NCI-H748 (cell line): Measurements from ENCODE around the gene HLA-DRA.
"Not testable (repeated sequence)": the region's sequence is repeated elsewhere in the genome, so short reads cannot be mapped to it uniquely, and the experiment has no call there.

Source experiments
- DNase-seq: peaks from one replicate; lab custom pipeline; 2025; ENCODE audit not compliant: unreplicated experiment; lab: John Stamatoyannopoulos, UW

The HLA-DRA gene

GRCh38 chr6:32430179-32430578, 9.5 kb upstream of the HLA-DRA start:
- DNase-seq = no peak

DNA sequence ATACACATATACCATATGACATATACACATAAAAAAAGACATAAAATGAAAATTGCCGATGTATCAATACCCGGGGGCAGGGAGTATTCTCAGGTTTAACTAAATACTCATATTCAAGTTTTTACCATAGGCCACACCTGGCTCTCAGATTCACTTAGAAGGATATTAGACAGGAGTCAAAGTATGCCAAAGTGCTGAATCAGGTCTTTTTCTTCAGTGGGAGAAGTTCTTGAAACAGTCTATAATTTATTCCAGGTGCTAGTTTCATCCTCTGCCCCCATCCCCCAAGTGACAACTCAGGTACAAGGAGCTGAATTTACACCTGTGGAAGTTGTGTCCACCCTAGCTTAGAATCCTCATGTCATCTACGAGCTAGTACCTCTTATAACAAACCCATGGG, 8.5 kb upstream of the HLA-DRA start:
- DNase-seq = no peak

GRCh38 chr6:32432050-32432450, 7.6 kb upstream of the HLA-DRA start:
- DNase-seq = no peak

DNA sequence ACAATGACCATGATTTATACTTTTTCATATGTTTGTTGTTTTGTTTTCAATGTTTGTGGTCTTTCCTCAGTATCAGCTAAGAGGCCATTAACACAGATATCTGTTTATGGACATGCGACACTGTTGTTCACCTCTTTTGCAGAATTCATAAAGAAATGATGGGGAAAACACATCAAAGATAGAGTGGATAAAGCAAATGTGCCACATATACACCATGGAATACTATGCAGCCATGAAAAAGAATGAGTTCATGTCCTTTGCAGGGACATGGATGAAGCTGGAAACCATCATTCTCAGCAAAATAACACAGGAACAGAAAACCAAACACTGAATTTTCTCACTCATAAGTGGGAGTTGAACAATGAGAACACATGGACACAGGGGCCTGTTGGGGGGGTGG, 5.7 kb upstream of the HLA-DRA start:
- not testable (repeated sequence) for DNase-seq

DNA sequence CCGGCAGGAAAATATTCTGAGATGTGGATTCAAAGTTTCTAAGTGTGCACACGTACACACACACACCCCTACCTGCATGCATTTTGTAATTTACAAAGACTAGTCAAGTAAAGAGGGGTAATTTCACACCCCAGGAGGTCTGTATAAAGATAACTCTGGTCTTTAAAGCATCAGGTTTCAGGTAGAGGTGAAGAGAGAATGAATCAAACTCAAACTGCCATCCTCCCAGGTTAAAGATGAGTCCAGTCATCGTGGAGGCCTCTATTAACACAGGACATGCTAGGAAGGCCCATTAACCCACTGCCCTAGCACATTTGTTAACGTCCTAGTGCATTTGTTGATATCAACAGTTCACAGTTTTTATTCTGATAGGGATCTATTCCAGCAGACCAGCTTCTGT, 3.5 kb upstream of the HLA-DRA start:
- DNase-seq = no peak

DNA sequence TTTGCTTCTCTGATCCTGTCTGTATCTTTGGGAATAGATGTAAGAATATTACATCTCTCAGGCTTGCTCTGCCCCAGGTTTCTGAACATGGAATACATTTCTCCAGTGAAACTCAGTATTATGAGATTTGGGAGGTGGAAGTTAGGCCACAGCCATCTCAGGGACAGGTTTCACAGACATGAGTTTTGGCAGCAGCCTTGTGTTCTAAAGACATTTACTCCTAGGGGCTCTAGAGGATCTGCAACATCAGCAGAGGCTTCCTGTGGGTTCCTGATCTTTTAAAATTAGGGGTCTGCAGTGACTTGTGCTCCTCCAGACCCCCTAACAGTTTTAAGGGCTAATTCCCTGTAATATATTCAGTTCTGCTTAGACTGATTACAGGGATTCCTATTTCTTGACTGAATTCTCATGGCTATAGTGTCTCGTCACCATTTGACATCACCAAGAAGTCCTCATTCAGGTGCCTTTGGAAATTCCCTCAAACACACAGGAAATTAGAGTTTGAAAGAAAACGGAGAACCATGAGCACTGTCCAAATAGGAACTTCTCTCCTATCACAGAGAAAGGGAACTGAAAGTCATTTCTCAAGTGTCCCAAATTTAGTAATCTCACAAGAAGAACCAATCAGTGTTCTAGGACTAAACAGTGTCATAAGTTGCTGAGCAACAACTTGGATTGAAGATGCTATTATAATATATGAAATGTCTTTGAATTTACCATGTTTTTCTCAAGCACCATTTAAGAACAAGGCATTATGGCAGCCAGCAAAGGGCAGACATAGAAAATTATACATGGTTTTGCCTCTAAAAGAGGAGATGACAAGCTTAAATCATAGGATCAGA, 2.5 kb upstream of the HLA-DRA start:
- DNase-seq = no peak

DNA sequence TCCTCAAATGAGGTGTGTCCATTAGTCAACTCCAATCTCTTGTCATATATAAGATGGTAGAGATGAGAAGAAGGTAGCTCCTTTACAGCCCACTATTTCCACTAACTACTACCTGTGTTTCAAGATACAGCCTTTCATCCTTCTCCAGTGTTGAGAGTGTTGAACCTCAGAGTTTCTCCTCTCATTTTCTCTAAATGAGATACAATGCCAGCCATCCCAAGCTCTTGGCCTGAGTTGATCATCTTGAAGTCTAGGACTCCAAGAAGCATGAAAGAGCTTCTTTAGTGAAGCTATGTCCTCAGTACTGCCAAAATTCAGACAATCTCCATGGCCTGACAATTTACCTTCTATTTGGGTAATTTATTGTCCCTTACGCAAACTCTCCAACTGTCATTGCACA, 548 bp upstream of the HLA-DRA start:
- DNase-seq = no peak

GRCh38 chr6:32442243-32442667, 2.6 kb downstream of the HLA-DRA start:
- no peak for DNase-seq

DNA sequence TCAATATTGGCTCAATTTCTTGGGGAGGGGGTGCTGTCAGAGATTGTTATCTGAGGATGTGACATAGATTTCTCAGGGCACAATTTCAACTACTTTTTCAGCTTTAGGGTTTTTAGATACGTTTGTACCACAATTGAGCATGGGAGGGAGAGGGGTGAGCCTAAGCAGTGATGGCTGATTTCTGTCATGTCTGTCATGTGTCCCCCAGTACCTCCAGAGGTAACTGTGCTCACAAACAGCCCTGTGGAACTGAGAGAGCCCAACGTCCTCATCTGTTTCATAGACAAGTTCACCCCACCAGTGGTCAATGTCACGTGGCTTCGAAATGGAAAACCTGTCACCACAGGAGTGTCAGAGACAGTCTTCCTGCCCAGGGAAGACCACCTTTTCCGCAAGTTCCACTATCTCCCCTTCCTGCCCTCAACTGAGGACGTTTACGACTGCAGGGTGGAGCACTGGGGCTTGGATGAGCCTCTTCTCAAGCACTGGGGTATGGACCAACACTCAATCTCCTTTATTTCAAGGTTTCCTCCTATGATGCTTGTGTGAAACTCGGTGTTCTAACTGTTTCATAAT, 3.4 kb downstream of the HLA-DRA start:
- DNase-seq = no peak

DNA sequence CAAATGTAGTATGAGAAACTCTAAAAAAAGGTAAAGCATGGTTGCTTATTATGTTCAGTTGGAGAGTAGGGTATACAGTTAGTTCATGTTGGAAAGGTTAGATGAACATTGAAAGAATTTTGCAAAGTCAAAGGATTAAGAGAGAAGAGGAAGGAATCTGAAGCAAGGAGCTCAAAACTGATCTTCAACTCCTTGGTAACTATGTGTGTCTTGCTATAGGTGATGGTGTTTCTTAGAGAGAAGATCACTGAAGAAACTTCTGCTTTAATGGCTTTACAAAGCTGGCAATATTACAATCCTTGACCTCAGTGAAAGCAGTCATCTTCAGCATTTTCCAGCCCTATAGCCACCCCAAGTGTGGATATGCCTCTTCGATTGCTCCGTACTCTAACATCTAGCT, 4.7 kb downstream of the HLA-DRA start:
- no peak for DNase-seq

GRCh38 chr6:32445321-32445854, 5.7 kb downstream of the HLA-DRA start:
- no peak for DNase-seq

DNA sequence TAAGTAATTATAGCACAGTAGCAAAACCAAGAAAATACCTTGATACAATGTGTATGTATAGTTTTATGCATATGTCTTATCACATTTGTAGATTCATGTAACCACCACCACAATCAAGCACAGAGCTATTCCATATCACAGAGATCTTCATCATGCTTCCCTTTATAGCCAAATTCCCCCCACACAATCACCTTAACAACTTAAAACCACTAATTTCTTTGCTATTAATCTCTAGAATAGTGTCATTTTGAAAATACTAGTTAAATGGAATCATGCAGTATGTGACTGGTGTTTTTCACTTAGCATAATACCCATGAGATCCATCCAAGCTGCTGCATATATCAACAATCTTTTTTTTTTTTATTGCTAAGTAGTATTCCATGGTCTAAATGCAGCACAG, 8.2 kb downstream of the HLA-DRA start:
- DNase-seq = no peak

- no peak for DNase-seq
These were observed 9.5 kb downstream of the HLA-DRA start for GRCh38 chr6:32449088-32449736.

DNA sequence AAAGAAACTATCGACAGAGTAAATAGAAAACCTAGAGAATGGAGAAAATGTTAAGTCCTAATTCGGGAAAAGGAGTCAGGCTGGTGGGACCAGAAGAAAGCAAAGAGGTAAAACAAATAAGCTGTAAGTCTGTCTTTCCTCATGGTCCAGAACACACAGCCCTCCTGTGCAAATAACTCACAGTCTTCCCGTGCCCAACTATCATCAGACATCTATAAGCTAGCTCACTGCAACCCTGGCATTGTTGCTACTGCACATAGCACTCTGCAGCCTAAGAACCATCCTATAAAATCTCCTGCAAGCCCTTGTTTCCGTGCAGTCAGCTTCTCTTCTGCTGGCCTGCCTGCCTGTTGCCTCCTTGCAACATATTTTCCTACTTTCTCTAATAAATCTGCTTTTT, 17.4 kb downstream of the HLA-DRA start:
- no peak for DNase-seq

DNA sequence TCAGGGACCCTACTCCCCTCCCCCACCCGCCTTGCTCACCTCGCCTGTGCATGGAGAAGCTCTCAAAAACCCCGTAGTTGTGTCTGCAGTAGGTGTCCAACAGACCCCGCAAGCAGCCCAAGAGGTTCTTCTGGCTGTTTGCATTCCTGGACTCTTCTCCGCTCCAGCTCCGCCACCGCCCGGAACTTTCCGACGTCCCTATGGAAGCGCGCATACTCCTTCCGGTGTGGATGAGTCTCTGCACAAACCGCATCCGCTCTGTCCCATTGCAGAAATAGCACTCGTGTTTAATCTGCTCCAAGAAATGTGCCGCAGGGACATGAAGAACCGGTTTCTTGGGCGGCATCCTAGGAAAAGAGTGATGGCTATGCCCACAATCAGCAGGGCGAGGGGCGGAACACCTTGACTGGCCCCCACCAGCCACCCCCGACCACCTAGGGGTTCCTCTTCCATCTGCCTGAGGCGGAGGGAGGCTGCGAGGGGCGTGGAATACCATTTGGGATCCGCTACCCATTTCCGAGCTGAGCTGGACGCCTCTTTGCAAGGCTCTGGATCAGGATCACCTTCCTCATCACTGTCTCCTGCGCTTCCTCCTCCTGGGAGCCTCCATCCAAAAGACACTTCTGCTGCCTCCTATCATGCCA, 20.2 kb downstream of the HLA-DRA start:
- DNase-seq = no peak

- DNase-seq = no peak
These were observed 20.8 kb downstream of the HLA-DRA start for GRCh38 chr6:32460528-32460927.

DNA sequence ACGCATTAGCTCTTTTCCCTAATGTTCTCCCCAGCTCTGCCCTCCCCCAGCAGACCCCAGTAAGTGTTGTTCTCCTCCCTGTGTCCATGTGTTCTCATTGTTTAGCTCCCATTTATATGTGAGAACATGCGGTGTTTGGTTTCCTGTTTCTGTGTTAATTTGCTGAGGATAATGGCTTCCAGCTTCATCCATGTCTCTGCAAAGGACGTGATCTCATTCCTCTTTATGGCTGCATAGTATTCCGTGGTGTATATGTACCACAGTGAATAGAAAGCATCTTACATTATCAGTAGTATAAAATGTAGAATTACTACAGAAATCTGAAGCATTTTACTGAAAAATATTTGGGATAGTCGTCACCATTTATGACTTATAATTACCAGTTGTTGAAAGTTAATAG, 21.8 kb downstream of the HLA-DRA start:
- no peak for DNase-seq

GRCh38 chr6:32462609-32463008, 22.9 kb downstream of the HLA-DRA start:
- DNase-seq = no peak

DNA sequence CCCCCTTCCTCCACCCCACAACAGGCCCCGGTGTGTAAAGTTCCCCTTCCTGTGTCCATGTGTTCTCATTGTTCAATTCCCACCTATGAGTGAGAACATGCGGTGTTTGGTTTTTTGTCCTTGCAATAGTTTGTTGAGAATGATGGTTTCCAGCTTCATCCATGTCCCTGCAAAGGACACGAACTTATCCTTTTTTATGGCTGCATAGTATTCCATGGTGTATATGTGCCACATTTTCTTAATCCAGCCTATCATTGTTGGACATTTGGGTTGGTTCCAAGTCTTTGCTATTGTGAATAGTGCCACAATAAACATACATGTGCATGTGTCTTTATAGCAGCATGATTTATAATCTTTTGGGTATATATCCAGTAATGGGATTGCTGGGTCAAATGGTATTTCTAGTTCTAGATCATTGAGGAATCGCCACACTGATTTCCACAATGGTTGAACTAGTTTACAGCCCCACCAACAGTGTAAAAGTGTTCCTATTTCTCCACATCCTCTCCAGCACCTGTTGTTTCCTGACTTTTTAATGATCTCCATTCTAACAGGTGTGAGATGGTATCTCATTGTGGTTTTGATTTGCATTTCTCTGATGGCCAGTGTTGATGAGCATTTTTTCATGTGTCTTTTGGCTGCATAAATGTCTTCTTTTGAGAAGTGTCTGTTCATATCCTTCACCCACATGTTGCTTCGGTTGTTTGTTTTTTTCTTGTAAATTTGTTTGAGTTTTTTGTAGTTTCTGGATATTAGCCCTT, 28.2 kb downstream of the HLA-DRA start:
- DNase-seq = not testable (repeated sequence)

DNA sequence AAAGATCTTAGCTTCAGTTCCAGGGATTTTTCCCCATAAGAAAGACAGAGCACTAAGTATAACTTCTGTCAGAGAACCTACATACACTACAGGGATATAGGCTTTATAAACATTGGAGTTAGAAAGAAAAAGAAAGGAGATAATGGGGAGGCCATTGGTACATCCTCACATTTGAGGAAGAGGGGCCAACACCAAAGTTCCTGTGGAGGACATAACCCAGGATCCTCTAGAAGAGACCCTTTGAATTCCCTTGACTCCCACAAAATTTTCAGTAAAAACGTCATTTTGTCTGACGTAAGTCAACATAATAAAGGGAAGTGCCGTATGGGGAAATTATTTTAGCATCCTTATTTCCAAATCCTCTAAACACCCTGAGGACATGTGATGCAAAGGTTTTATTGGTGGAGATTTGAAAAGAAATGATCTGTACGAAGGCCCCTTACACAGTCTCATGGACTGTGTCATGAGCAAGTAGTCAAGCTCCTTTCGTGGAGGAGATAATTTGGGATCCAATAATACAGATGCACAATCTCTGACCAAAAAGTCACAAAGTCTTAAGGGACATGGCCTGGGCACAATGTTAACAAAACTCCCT, 33.2 kb downstream of the HLA-DRA start:
- no peak for DNase-seq
